Stimulated activated CD8-positive, alpha-beta memory T cell treated with anti-CD3 and anti-CD28 coated beads, Interleukin-4, amount 100 ng/mL, for 48 hours (primary cell): ENCODE results near the gene AP5Z1.

ENCODE experiments used
- DNase-seq: peaks from one replicate; pipeline ENCODE4 v3.0.0-alpha.2; 2020

AP5Z1 gene

GRCh38 chr7:4775250-4775847, at the start of gene AP5Z1:
TSS of gene AP5Z1 (plus strand) at chr7:4775623. CDS start at chr7:4775716, 93 bp downstream.
- peak; percentile 96 for DNase-seq

- no peak for DNase-seq
Observed at GRCh38 chr7:4725850-4726450, 49.5 kb upstream of the AP5Z1 start.

GRCh38 chr7:4726566-4726965, 48.9 kb upstream of the AP5Z1 start:
- no peak for DNase-seq

- DNase-seq, result no peak
Observed at GRCh38 chr7:4727914-4728705, 47.3 kb upstream of the AP5Z1 start.

- no peak for DNase-seq
Observed at GRCh38 chr7:4729266-4729665, 46.2 kb upstream of the AP5Z1 start.

GRCh38 chr7:4730276-4730675, 45.1 kb upstream of the AP5Z1 start:
- no peak for DNase-seq

- no peak for DNase-seq
Observed at GRCh38 chr7:4730971-4731370, 44.5 kb upstream of the AP5Z1 start.

GRCh38 chr7:4731803-4732202, 43.6 kb upstream of the AP5Z1 start:
- DNase-seq, result no peak

GRCh38 chr7:4733936-4734528, 41.4 kb upstream of the AP5Z1 start:
- peak; percentile 48 for DNase-seq

GRCh38 chr7:4734587-4735345, 40.7 kb upstream of the AP5Z1 start:
- no peak for DNase-seq

GRCh38 chr7:4737300-4737699, 38.1 kb upstream of the AP5Z1 start:
- DNase-seq, result no peak

GRCh38 chr7:4738711-4739527, 36.5 kb upstream of the AP5Z1 start:
- DNase-seq, result peak; percentile 48

- DNase-seq, result peak; percentile 45
Observed at GRCh38 chr7:4739528-4739992, 35.9 kb upstream of the AP5Z1 start.

- DNase-seq, result no peak
Observed at GRCh38 chr7:4740796-4741195, 34.6 kb upstream of the AP5Z1 start.

GRCh38 chr7:4742051-4742573, 33.3 kb upstream of the AP5Z1 start:
- DNase-seq, result no peak

- DNase-seq, result no peak
Observed at GRCh38 chr7:4742852-4743251, 32.6 kb upstream of the AP5Z1 start.

GRCh38 chr7:4744391-4745264, 30.8 kb upstream of the AP5Z1 start:
- peak; percentile 81 for DNase-seq

GRCh38 chr7:4745265-4745919, 30.0 kb upstream of the AP5Z1 start:
- no peak for DNase-seq

- DNase-seq, result peak; percentile 41
Observed at GRCh38 chr7:4745971-4746919, 29.2 kb upstream of the AP5Z1 start.
